DOHH2 (cell line): ENCODE results near the gene IGF1R.

ENCODE experiments used
- EZH2phosphoT487 ChIP-seq: fragments of 200-600 bp; sonication (generic); IDR thresholded peaks from 2 replicates; pipeline ENCODE4 v1.6.1; 2017; ENCODE audit warnings: borderline replicate concordance, mild to moderate bottlenecking, antibody characterized with exemption, low read length, moderate library complexity, mixed read lengths
- TF ChIP-seq, protein P1 (sequence below): fragments of 200-600 bp; sonication (generic); IDR thresholded peaks from one replicate; pipeline ENCODE4 v1.5.1; 2014; ENCODE audit warnings: antibody characterized with exemption, mild to moderate bottlenecking, low read depth, low read length; ENCODE audit not compliant: poor library complexity, severe bottlenecking

- TF ChIP-seq, protein P1, sequence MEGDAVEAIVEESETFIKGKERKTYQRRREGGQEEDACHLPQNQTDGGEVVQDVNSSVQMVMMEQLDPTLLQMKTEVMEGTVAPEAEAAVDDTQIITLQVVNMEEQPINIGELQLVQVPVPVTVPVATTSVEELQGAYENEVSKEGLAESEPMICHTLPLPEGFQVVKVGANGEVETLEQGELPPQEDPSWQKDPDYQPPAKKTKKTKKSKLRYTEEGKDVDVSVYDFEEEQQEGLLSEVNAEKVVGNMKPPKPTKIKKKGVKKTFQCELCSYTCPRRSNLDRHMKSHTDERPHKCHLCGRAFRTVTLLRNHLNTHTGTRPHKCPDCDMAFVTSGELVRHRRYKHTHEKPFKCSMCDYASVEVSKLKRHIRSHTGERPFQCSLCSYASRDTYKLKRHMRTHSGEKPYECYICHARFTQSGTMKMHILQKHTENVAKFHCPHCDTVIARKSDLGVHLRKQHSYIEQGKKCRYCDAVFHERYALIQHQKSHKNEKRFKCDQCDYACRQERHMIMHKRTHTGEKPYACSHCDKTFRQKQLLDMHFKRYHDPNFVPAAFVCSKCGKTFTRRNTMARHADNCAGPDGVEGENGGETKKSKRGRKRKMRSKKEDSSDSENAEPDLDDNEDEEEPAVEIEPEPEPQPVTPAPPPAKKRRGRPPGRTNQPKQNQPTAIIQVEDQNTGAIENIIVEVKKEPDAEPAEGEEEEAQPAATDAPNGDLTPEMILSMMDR, result no peak
- TF ChIP-seq EZH2phosphoT487, result no peak
Measured at GRCh38 chr15:98980899-98981228, 332.5 kb downstream of the IGF1R start.
